Common myeloid progenitor, CD34-positive (primary cell): ENCODE results near the gene RAPGEF5.
A peak's percentile ranks its signal among the peaks of the same experiment; 100 is the strongest.

Experiments
- CTCF ChIA-PET: fragments of 350-600 bp; sonication (Branson Sonifier 250); formaldehyde crosslinking; loops from one replicate; lab custom pipeline; 2021; ENCODE audit warnings: antibody characterized with exemption; lab: Charles Lee
- POLR2A ChIA-PET: fragments of 350-600 bp; sonication (Branson Sonifier 250); formaldehyde crosslinking; loops from one replicate; lab custom pipeline; 2021; ENCODE audit warnings: antibody characterized with exemption; lab: Charles Lee
- DNase-seq, 3 donors: peaks; one replicate each; pipeline versions ENCODE4 v3.0.0 to v3.0.0-alpha.2; 2013
- H3K27ac ChIP-seq, 2 experiments: 1 replicate in 1 of 2; 2 replicates in 1 of 2; pipeline ENCODE4 v1.7.0; 2013; ENCODE audit warnings: inconsistent platforms in 2 of 2, low read length in 2 of 2, mild to moderate bottlenecking in 2 of 2, low read depth in 1 of 2, moderate library complexity in 1 of 2; ENCODE audit not compliant: severe bottlenecking in 2 of 2, insufficient read depth in 1 of 2, poor library complexity in 1 of 2
- H3K27me3 ChIP-seq, 5 experiments: replicated peaks in 2 of 5; 1 replicate in 3 of 5; 2 replicates in 2 of 5; pipeline versions ENCODE4 v1.6.1 to v1.7.0; 2013; ENCODE audit warnings: low read length in 4 of 5, mild to moderate bottlenecking in 2 of 5, moderate library complexity in 2 of 5, inconsistent platforms in 1 of 5; ENCODE audit not compliant: insufficient read depth in 5 of 5, control insufficient read depth in 4 of 5
- H3K36me3 ChIP-seq, 4 experiments: 1 replicate in 2 of 4; 2 replicates in 2 of 4; pipeline versions ENCODE4 v1.6.1 to v1.7.0; 2013; ENCODE audit warnings: low read length in 3 of 4, control low read depth in 1 of 4, mild to moderate bottlenecking in 1 of 4; ENCODE audit not compliant: control insufficient read depth in 4 of 4, insufficient read depth in 4 of 4
- H3K4me1 ChIP-seq, 4 experiments: 1 replicate in 3 of 4; 2 replicates in 1 of 4; pipeline versions ENCODE4 v1.6.1 to v1.7.1; 2013; ENCODE audit warnings: low read length in 3 of 4, mild to moderate bottlenecking in 3 of 4, control low read depth in 1 of 4, inconsistent platforms in 1 of 4, moderate library complexity in 1 of 4; ENCODE audit not compliant: control insufficient read depth in 4 of 4, insufficient read depth in 4 of 4; ENCODE audit errors: control extremely low read depth in 1 of 4
- H3K4me3 ChIP-seq, 7 experiments: 1 replicate in 4 of 7; 2 replicates in 3 of 7; pipeline versions ENCODE4 v1.5.1 to v1.7.0; 2013; ENCODE audit warnings: mild to moderate bottlenecking in 7 of 7, low read length in 6 of 7, moderate library complexity in 6 of 7, inconsistent platforms in 2 of 7, low read depth in 2 of 7, control low read depth in 1 of 7; ENCODE audit not compliant: insufficient read depth in 4 of 7, control insufficient read depth in 1 of 7; ENCODE audit errors: extremely low read depth in 1 of 7
- H3K9me3 ChIP-seq, 5 experiments: 1 replicate in 4 of 5; 2 replicates in 1 of 5; pipeline versions ENCODE4 v1.6.1 to v1.7.1; 2013; ENCODE audit warnings: low read length in 4 of 5, mild to moderate bottlenecking in 2 of 5, inconsistent platforms in 1 of 5, low read depth in 1 of 5, moderate library complexity in 1 of 5; ENCODE audit not compliant: control insufficient read depth in 4 of 5, insufficient read depth in 2 of 5; ENCODE audit errors: control extremely low read depth in 1 of 5
- WGBS: methylation state at CpG from one replicate; pipeline ENCODE4 v1.1.5; 2013; ENCODE audit not compliant: insufficient coverage; 5-methylcytosine and 5-hydroxymethylcytosine counted together

RAPGEF5 gene

GRCh38 chr7:22291977-22292376, 65.0 kb downstream of the RAPGEF5 start:
- WGBS = 57% methylated on average over 1 of the region's 2 CpGs
- POLR2A ChIA-PET = no interaction called here
- DNase-seq = no peak
- Histone ChIP-seq H3K9me3 (no peaks in the 10 kb centered on the region), H3K27me3 (peaks cover 0 to 14% (median 0%) of the 10 kb centered on the region in 5 experiments), H3K4me1 (peaks cover 0 to 2% (median 0%) of the 10 kb centered on the region in 4 experiments), H3K27ac (no peak overlapping the region), H3K36me3 (no peaks in the 10 kb centered on the region), H3K4me3 (no peak overlapping the region)
- CTCF ChIA-PET = interaction anchor here (1.7 to 2.3 kb wide), 2 partner anchors 10 to 14 kb away, joined by 5 read pairs; no protein-coding TSS in a partner anchor

DNA sequence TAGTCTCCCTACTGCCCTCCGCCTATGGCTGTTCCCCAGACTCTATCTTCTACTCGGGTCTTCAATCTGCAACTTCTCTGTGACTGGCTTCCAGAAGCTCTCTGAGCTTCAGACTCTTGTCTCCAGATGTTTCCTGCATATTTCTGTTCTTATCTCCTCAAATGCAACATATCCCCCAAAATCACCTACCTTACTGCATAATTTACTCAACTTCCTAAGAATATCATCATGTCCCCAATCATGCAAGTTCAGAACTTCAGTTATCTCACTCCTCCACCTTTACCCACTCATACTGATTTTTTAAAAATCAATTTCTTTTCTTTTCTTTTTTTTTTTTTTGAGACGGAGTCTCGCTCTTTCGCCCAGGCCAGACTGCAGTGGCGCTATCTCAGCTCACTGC, 68.8 kb downstream of the RAPGEF5 start:
- H3K27ac ChIP-seq = no peak overlapping the region
- POLR2A ChIA-PET = no interaction called here
- WGBS = 67% methylated on average over 2 of the region's 6 CpGs
- H3K4me3 ChIP-seq = no peak overlapping the region
- H3K4me1 ChIP-seq = peaks cover 0 to 2% (median 0%) of the 10 kb centered on the region in 4 experiments
- CTCF ChIA-PET = no interaction called here
- no peaks in the 10 kb centered on the region for H3K36me3 ChIP-seq
- peak in 2 of 3 donors; percentile 51 to 55 for DNase-seq
- no peaks in the 10 kb centered on the region for H3K9me3 ChIP-seq
- peaks cover 0 to 2% (median 0%) of the 10 kb centered on the region in 5 experiments for H3K27me3 ChIP-seq

- Histone ChIP-seq H3K4me3 (no peak overlapping the region), H3K9me3 (no peaks in the 10 kb centered on the region), H3K27me3 (peaks cover 0 to 2% (median 0%) of the 10 kb centered on the region in 5 experiments), H3K27ac (no peak overlapping the region), H3K4me1 (peaks cover 0 to under 1% (median 0%) of the 10 kb centered on the region in 4 experiments), H3K36me3 (no peaks in the 10 kb centered on the region)
- WGBS = no CpG with 5 or more reads among the region's 2 CpGs
- ChIA-PET CTCF (no interaction called here), POLR2A (no interaction called here)
- DNase-seq = peak in 1 of 3 donors; percentile 14
Measured at GRCh38 chr7:22287412-22287811, 69.5 kb downstream of the RAPGEF5 start.

DNA sequence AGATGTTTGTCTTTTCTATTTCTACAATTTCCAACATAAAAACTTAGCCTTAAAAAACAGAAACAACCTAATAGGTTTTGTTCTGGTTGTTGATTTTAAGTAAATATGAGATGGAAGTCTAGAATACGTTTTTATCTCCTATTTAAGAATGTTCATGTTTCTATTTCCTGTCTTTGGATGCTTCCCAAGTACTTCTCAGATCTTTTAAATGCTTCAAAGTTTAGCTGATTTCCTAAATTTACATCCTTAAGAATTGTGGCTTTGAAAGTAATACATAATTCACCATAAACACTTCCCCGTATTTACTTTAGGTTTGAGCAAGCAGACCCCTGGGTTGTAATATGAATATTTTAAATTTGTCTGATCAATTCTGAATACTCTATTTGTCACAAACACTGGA, 70.5 kb downstream of the RAPGEF5 start:
- H3K4me3 ChIP-seq = no peak overlapping the region
- no peaks in the 10 kb centered on the region for H3K9me3 ChIP-seq
- H3K36me3 ChIP-seq = no peaks in the 10 kb centered on the region
- WGBS = no CpG with 5 or more reads among the region's 2 CpGs
- no peaks in the 10 kb centered on the region for H3K27me3 ChIP-seq
- CTCF ChIA-PET = no interaction called here
- POLR2A ChIA-PET = no interaction called here
- no peak for DNase-seq
- H3K27ac ChIP-seq = no peak overlapping the region
- no peaks in the 10 kb centered on the region for H3K4me1 ChIP-seq

DNA sequence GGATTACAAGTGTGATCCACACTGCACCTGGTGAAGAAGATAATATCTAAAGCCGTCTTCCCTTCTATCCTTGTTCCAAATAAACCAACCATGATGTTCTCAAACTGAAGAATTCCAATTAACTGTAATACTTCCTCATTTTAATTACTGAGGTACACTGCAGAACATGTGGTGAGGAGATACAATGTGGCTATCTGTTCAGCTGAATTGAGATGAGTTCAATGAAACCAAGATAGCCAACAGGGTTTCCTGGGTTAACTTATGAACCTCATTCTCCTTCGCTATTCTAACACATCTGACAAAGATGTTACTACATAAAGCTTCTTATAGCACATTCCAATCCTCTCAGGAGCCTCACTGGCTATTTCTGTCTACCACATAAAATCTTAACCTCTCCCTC, 75.5 kb downstream of the RAPGEF5 start:
- CTCF ChIA-PET = no interaction called here
- Histone ChIP-seq H3K9me3 (no peaks in the 10 kb centered on the region), H3K4me1 (no peaks in the 10 kb centered on the region), H3K4me3 (no peak overlapping the region), H3K27ac (no peak overlapping the region), H3K36me3 (no peaks in the 10 kb centered on the region), H3K27me3 (no peaks in the 10 kb centered on the region)
- peak in 2 of 3 donors; percentile 17 to 28 for DNase-seq
- POLR2A ChIA-PET = no interaction called here
- 88% methylated on average over 1 of the region's 2 CpGs for WGBS

- Histone ChIP-seq H3K27ac (no peak overlapping the region), H3K9me3 (no peaks in the 10 kb centered on the region), H3K4me1 (no peaks in the 10 kb centered on the region), H3K4me3 (no peak overlapping the region), H3K27me3 (no peaks in the 10 kb centered on the region), H3K36me3 (no peaks in the 10 kb centered on the region)
- 93% methylated on average over 2 of the region's 3 CpGs for WGBS
- no peak for DNase-seq
- ChIA-PET CTCF (no interaction called here), POLR2A (no interaction called here)
Measured at GRCh38 chr7:22280031-22280430, 76.9 kb downstream of the RAPGEF5 start.

- H3K27me3 ChIP-seq = no peaks in the 10 kb centered on the region
- no CpG with 5 or more reads among the region's 2 CpGs for WGBS
- ChIA-PET CTCF (interaction anchor here (1.0 to 1.3 kb wide), 2 partner anchors 14 to 169 kb away, joined by 3 to 5 read pairs; no protein-coding TSS in a partner anchor), POLR2A (no interaction called here)
- H3K4me1 ChIP-seq = no peaks in the 10 kb centered on the region
- H3K36me3 ChIP-seq = no peaks in the 10 kb centered on the region
- H3K4me3 ChIP-seq = no peak overlapping the region
- no peak for DNase-seq
- H3K9me3 ChIP-seq = no peaks in the 10 kb centered on the region
- no peak overlapping the region for H3K27ac ChIP-seq
Measured at GRCh38 chr7:22278660-22279059, 78.3 kb downstream of the RAPGEF5 start.
